ENCODE results near the gene SYCP2L.

- TF ChIP-seq POLR2AphosphoS5 (IDR thresholded peaks at IDR 0.05; ENCODE audit: low read depth, low read length) (no peak), TAF1 (IDR thresholded peaks at IDR 0.05; ENCODE audit: borderline replicate concordance, insufficient read depth, low read length) (no peak), REST (IDR thresholded peaks at IDR 0.05; ENCODE audit: insufficient read depth in 1 of 2, low read depth in 2 of 2, low read length in 2 of 2) (no peak), SIN3A (IDR thresholded peaks at IDR 0.05; ENCODE audit: borderline replicate concordance, insufficient read depth, low read length) (no peak)
Observed at GRCh38 chr6:10989587-10989986, 102.7 kb downstream of the SYCP2L start.

All from PFSK-1 (cell line).